Left cardiac atrium (tissue), 4 donors: ENCODE results near the gene UBTD2. TPM values are rescaled to one million over a fixed set of nuclear protein-coding genes. Genes with fewer than 3 reads are reported as not detected.
"Not testable (repeated sequence)": the region's sequence is repeated elsewhere in the genome, so short reads cannot be mapped to it uniquely, and the experiment has no call there.

Source experiments
- ATAC-seq, 2 donors: fragments of 200-7000 bp; cut with Tn5 transposase; one replicate each; pipeline ENCODE4 v1.9.1; 2020; ENCODE audit warnings: mild to moderate bottlenecking in 2 of 2, moderate library complexity in 2 of 2
- DNase-seq: peaks from one replicate; pipeline ENCODE4 v3.0.0-alpha.2; 2020
- intact Hi-C, 2 donors: fragments of 100-400 bp; cut with DNase I; formaldehyde crosslinking; loops; one replicate each; pipeline versions ENCODE4 v1.14.1 to v1.15.1; 2022 to 2023
- total RNA-seq, 2 donors: library from RNA; stranded (reverse); fragmentation: NEBNext Ultra II Directional; extraction: Animal tissue kit (Norgen Biotek cat#: 25700); gene quantifications; one replicate each; pipeline ENCODE4 v1.2.1, GENCODE V29; 2021
- donor health status: DM: no; HTN: yes; CAD: no.
- donor health status: DM: no; HTN: yes; CAD: no; lungs with severe emphysema.
- donor health status: DM: yes; HTN: yes; CAD: no.
- donor health status: Dilated cardiomyopathy.

UBTD2 gene
- total RNA-seq, 2 donors from 2014 or later = 9.7 to 10.9 TPM

DNA sequence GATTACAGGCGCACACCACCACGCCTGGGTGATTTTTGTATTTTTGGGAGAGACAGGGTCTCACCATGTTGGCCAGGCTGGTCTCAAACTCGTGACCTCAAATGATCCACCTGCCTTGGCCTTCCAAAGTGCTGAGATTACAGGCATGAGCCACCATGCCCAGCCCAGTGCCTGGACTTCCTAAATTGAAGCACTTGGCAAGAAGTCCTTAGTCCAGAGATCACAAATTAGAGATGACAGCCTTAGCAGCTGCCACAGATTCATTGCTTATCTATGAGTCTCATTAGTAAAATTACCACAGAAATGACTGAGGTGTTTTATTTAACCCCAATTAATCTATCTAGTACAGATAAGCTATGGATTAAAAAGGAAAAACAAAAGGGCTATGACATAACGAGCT, 70.4 kb downstream of the UBTD2 start:
- intact Hi-C loops = no loop called here
- ATAC-seq (no peak), DNase-seq (no peak)

DNA sequence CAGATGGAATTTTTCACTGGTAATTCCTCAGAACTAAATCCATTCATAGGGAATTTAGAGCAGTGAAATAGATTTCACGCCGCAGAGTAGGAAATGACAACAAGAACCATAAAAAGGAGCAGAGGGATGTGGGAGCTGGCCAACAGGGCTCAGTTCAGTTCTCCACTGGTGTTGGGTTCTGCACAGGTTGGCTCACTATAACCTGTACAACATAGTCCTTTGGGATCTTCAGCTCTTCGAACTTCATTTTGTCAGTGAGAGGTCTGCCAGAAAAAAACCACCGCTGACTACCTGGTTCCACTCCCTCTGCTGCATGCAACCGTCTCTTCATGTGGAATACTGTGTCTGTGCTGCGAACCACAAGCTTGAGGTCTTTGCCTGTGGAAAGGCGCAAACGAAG, 71.9 kb downstream of the UBTD2 start:
- ATAC-seq = no peak
- DNase-seq = no peak
- intact Hi-C loops = no loop called here

DNA sequence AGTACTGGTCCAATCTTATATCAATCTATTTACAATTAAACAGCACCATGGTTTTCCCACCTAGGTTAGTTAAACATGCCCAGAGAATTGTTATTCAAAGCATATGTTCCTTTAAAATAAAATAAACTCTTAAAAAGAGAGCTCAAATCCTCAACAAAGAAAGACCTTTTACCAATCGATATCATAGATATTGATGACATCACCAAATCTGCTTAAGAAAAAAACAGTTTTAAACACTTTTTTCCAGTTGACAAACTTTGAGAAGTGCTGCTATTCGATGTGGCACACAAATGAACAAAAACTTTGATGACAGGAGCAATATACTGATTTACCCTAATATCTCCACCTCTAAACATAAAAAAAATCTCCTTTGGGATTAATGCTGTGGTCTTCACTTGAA, 73.8 kb downstream of the UBTD2 start:
- no peak for DNase-seq
- no peak for ATAC-seq
- intact Hi-C loops = no loop called here

DNA sequence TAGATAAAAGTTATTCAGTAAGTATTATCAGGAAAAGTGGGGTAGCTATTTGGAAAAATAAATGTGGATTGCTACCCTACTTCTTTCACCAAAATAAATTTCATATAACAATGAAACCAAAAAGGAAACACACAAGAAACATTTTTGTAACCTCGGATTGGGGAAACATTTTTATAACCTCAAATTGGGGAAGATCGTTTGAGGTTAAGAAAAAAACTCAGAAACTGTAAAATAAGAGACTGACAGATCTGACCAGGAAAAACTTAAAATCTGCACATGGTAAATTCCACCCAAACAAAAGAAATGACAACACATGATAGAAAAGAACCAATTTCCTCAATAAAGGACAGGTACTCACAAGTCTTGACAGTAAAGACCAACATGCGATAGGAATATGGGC, 76.1 kb downstream of the UBTD2 start:
- DNase-seq (no peak), ATAC-seq (no peak)
- intact Hi-C loops = no loop called here

DNA sequence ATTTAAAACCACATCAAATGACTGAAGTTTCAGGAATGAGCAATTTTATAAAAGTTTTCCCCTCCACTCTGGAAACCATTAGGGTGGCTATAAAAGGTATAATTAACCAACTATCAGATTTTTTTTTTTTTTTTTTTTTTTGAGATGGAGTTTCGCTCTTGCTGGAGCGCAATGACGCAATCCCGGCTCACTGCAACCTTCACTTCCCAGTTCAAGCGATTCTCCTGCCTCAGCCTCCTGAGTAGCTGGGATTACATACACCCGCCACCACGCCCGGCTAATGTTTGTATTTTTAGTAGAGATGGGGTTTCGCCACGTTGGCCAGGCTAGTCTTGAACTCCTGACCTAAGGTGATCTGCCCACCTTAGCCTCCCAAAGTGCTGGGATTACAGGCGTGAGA, 77.6 kb downstream of the UBTD2 start:
- intact Hi-C loops, DNase-seq, ATAC-seq: not testable (repeated sequence)

DNA sequence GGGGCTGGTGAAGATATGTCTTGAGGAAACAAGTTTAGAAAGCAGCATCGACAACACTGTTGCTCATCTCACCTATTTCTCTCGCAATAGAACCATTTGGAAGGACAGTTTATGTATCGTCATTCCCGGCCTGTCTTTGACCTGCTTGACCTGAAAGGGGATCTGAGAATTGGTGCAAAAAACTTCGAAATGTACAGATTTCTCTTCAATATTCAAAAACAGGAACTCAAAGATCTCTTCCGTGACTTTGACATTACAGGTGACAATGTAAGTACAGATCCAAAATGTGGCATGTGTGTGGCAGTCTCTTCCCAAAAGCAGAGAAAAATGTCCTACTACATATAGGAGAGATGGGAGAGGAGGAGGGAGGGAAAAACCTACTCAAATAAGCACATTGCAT, 83.1 kb downstream of the UBTD2 start:
- no peak for ATAC-seq
- no peak for DNase-seq

DNA sequence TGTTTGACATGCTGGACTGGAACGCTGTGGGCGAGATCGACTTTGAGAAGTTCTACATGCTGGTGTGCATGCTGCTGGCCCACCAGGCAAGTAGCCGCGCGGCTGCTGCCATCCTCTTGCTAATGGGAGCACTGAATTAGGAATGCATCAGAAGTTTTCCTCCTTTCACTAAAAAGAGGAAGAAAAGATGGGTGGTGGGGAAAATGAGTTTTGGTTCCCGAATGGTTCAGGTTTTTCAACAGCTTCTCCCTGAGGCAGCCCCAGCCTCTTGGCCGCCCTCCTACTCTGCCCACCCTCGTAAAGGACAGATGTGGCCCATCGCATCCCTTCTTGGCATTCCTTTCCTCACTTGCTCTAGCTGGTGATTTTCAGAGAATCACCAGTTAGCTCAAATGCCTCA, 84.1 kb downstream of the UBTD2 start:
- intact Hi-C loops = no loop called here
- DNase-seq (no peak), ATAC-seq (no peak)

More for the DNA sequence above, 83.1 kb downstream of the UBTD2 start:
- intact Hi-C loops = no loop called here

DNA sequence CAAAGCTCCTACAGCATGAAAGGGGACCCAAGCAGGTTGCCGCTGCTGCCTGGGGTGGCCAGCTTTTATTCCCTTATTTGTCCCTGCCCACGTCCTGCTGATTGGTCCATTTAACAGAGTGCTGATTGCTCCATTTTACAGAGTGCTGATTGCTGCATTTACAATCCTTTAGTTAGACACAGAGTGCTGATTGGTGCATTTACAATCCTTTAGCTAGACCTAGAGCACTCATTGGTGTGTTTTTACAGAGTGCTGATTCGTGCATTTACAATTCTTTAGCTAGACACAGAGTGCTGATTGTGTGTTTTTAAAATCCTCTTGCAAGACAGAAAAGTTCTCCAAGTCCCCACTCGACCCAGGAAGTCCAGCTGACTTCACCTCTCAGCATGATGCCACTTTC, 85.8 kb downstream of the UBTD2 start:
- DNase-seq, ATAC-seq, intact Hi-C loops: not testable (repeated sequence)

DNA sequence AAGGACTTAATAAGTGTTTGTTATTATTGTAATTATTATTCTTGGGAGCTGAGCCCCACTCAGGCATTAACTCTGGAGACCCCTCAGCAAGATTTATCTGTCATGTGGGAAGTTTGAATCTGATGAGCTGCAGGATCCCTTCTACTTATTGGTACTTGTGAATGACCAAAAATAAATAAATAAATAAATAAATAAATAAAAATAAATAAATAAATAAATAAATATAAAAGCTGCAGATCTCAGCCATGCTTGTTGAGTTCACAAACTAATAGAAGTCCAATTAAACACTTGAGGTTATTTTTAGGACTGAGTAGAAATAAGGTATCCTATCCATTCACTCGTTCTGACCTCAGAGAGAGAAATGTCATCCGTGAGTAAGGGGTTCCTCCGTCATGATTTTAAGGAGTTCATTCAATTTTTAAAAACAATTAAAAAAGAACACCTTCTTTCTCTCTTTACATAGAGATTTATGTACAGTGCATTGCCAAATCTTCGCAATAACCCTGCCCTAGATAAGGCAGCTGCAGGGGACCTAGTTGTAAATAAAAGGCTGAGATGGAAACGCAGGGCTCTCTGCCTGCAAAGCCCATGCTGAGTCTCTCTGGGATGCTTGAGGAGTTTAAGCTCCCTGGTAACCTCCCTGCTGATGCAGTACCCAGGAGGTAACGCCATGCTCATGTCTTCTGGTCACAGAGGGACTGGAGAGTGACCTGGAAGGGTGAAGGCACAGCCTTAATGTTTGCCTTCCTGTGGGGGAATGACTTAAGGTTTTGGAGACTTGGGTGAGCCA, 88.4 kb downstream of the UBTD2 start:
- intact Hi-C loops = no loop called here
- DNase-seq (no peak), ATAC-seq (no peak)

DNA sequence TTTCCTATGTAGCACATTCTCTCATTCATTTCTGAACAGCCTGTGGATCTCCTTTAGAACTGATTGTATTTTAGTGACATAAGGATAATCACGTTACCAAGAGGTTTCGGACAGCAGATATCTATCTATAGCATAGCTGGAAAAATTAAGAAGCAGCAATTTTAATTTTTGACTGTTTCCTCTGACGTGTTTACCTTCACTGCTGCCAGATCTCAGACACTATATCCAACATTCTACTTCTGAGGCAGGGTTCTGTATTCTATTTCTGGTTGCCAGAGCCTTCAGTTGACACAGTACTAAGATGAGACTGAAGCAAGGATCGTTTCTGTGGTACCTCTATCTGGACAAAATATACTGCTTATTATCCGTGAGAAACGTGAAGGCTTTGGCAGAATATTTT, 89.7 kb downstream of the UBTD2 start, which contains the start of gene EFCAB9:
Gene EFCAB9, plus strand, starts transcription at position 301 of the 400 bp plus-strand sequence. Its CDS starts 1 bp downstream, at position 302.
- no peak for DNase-seq
- intact Hi-C loops = no loop called here

DNA sequence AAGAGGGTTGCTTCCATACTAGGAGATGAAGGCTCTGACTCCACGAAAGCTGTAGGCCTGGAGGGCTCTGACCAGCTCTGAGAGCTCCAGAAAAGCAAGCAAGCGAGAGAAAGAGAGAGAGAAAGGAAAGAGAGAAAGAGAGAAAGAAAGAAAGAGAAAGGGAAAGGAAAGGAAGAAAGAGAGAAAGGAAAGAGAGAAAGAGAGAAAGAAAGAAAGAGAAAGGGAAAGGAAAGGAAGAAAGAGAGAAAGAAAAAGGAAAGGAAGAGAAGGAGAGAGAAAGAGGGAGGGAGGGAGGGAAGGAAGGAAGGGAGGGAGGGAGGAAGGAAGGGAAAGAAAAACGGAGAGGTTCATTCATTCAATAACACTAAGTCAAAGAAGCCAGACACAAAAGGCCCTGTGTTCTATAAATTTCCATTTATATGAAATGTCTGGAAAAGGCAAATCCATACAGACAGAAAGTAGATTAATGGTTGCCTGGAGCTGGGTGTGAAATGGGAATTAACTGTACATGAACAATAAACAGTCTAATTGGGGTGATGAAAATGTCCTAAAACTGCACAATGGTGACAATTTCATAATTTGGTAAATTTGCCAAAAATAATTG, 93.8 kb downstream of the UBTD2 start:
- intact Hi-C loops = loop anchor here (2.0 to 5.0 kb wide), 3 partner anchors 82 to 93 kb away; partner anchors contain the start of gene UBTD2 (in 1 of the 2)
- ATAC-seq = no peak
- no peak for DNase-seq

More for the DNA sequence above, 89.7 kb downstream of the UBTD2 start, which contains the start of gene EFCAB9:
- ATAC-seq = no peak

DNA sequence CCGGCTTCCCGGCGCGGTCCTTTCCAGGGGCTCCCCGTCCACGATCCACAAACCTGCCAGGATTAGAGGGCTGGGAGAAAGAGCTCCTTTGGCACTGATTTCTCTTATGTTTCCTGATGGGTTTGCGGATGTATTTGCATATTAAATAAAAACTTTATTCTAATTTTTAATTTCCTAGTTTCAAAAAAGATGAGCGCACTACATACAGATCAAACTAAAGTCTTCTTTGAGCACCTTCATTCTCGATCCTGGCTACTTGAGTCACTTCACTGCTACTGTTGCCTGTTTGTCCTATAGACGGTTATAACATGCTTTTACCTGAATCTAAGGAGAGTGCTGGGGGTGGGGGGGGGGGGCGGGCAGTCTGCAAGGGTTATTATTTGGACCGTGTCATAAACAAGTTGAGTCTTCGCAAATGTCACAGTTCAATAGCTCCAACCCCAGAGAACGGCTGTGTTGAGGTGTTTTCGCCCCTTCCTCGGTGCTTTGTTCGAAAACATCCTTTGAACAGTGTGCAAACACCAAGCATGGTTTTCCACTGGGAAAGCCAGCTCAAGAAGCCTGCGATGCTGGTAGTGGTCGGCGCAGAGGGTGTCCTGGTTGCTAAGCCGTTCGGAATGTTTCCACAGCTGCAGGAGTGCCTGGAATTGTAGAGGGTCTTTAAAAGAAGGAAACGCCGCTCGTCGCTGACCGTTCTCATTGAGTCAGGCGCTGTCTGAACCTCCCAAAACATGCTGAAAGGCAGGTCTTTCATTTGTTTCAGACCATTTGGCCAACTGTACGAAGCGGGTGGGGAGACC, 94.5 kb downstream of the UBTD2 start:
- intact Hi-C loops = loop anchor here (2.0 to 5.0 kb wide), 3 partner anchors 82 to 93 kb away; partner anchors contain the start of gene UBTD2 (in 1 of the 2)
- DNase-seq (no peak), ATAC-seq (no peak)

DNA sequence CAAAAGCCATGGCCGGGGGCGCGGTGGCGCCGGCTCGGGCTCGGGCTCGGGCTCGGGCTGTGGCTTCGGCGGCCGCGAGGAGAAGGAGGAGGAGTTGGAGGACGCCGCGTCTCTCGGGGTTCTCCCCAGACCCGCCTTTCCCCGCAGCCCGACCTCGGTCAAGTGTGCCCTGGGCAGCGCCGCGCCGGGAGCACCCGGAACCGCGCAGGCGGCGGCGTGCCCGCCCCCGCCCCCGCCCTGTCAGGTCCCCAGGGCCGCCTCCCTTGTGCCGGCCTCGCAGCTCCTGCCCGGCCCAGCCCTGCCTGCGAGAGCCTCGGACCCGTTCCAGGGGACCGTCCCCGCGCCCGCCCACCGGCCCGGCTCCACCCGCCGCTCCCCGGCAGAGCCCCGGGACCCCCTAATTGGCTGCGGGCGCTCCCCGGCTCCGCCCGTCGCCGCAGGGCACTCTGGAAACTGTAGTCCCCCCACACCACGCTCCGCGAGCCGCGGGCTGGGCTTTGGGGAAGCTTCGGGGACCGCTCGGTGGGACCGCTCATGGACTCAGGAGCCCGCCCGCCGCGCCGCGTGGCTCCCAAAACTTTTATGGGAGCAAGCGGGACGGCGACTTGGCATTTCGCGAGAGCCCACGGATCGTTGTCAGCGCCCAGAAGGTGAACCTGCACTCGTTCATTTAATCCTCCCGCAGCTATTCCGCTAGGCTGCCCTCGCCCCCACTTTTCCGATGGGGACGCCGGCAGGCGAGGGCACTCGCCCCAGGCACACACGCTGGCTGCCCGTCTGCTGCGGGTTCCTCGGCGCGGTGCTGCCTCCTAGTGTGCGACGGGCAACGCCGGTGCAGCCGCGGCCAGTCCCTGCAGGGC, 95.3 kb downstream of the UBTD2 start, which contains the start of gene STK10:
Gene STK10, minus strand, starts transcription at position 192 of the 860 bp plus-strand sequence. Its CDS starts 182 bp downstream, at position 10.
- intact Hi-C loops = loop anchor here (2.0 to 5.0 kb wide), 3 partner anchors 81 to 94 kb away; partner anchors contain the start of gene UBTD2 (in 1 of the 2)
- DNase-seq (peak; percentile 95), ATAC-seq (peak; percentile 95 to 96)

DNA sequence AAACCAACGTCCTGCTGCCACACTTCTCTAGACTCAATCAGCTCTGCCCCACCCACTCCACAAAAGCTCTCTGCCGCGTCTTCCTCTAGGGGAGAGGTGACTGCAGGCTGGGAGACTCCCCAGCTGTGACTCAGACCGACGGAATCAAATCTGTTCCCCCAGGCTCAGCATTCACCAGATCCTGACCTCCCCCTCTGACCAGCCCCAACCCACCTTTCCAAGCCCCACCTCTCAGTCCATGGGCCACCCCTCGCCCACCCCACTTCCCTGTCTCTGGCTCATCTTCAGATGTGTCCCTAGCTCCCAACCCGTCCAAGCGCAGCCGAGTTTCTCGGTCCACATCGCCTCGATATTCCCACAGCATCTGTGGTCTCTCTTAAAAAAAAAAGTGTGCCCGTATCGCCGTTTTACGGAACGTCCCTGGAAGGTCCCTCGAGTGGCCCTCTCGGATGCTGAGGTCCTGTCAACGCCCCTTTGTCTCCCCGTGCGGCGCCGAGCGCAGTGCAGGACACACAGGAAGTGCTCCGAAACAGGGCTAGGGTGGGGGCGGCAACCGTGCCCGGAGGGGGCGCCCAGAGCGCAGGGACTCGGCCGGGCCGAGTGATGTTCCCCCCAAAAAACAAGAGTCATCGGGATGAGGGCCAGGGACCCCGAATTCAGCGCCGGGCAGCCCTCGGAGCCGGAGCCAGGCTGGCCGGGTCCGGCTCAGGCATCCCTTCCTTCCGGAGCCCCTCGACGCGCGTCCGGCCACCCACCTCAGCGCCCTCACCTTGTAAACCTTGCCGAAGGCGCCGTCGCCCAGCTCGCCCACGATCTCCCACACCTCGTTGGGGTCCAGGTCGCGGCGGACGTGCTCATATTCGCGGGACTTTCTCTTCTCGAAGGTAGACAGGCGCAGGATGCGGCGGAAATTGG, 96.2 kb downstream of the UBTD2 start:
- peak; percentile 18 to 55 for ATAC-seq
- intact Hi-C loops = loop anchor here (2.0 to 5.0 kb wide), 3 partner anchors 80 to 95 kb away; partner anchors contain the start of gene UBTD2 (in 1 of the 2)
- peak; percentile 66 for DNase-seq

DNA sequence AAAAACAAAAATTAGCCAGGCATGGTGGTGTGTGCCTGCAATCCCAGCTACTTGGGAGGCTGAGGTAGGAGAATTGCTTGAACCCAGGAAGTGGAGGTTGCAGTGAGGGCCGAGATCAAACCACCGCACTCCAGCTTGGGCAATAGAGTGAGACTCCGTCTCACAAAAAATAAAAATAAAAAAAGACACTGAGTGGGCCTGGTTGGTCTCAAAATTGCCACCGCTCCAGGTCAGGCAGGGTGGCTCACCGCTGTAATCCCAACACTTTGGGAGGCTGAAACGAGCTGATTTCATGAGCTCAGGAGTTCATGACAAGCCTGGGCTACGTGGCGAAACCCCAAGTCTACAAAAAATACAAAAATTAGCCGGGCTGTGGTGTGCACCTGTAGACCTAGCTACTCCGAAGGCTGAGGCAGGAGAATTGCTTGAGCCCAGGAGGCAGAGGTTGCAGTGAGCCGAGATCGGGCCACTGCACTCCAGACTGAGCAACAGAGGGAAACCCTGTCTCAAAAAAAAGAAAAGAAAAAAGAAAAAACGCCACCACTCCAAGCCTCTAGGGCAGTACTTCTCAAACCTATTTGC, 97.4 kb downstream of the UBTD2 start:
- intact Hi-C loops = loop anchor here (5.0 kb wide), 2 partner anchors 79 to 96 kb away; partner anchors contain the start of gene UBTD2 (in 1 of the 2)
- ATAC-seq (no peak), DNase-seq (no peak)

DNA sequence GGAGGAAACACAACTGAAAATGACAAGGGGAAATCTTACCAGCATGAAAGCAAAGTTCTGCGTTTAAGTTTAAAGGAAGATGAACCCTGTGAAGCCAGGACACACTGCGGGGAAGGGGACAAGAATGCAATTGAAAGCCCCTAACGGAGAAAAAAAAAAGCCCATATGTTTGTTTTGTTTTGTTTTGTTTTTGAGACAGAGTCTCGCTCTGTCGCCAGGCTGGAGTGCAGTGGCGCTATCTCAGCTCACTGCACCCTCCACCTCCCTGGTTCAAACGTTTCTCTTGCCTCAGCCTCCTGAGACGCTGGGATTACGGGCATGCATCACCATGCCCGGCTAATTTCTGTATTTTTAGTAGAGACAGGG, 98.5 kb downstream of the UBTD2 start:
- intact Hi-C loops = loop anchor here (5.0 kb wide), 2 partner anchors 78 to 97 kb away; partner anchors contain the start of gene UBTD2 (in 1 of the 2)
- ATAC-seq (no peak), DNase-seq (no peak)

DNA sequence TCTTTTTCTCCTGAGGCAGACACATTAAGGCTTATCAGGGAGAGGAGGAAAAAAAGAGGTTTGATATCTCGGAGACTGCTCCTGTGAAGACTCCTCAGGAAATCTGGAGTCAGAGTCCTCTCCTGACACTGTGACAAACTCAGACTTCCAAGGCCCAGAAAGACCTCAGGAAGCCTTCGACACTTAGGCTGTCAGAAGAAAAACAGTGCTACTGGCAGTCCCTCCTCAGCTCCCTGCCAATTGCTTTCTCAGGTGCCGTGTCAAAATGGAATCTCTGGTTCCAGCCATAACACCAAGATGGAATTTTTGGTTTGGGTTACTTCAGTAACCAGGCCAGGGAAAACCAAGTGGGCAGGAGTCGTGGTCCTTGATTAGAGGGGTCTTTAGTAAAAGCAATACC, 99.7 kb downstream of the UBTD2 start:
- intact Hi-C loops = no loop called here
- DNase-seq (no peak), ATAC-seq (no peak)
